HG02840 (cell line): Measurements from ENCODE around the gene TSTD2.
A peak's percentile ranks its signal among the peaks of the same experiment; 100 is the strongest.

ENCODE experiments used
- ATAC-seq: cut with Tn5 transposase; IDR thresholded peaks from one replicate; pipeline ENCODE4 v1.9.1; 2021; ENCODE audit warnings: mild to moderate bottlenecking, moderate library complexity, moderate number of reproducible peaks; ENCODE audit not compliant: unreplicated experiment, low FRiP score

Gene TSTD2

GRCh38 chr9:97632985-97633858 is at the start of gene TSTD2, which contains the start of gene NCBP1:
TSS of gene TSTD2 (minus strand) at chr9:97633368. CDS start at chr9:97627562, 5,806 bp downstream.
TSS of gene NCBP1 (plus strand) at chr9:97633821. CDS start at chr9:97633882, 61 bp downstream.
- peak; percentile 90 for ATAC-seq

- no peak for ATAC-seq
Measured at GRCh38 chr9:97682242-97682641, 49.1 kb upstream of the TSTD2 start.

- no peak for ATAC-seq
Measured at GRCh38 chr9:97675655-97676054, 42.5 kb upstream of the TSTD2 start.

- ATAC-seq: no peak
Measured at GRCh38 chr9:97673922-97674321, 40.8 kb upstream of the TSTD2 start.

GRCh38 chr9:97672403-97672802 is 39.2 kb upstream of the TSTD2 start:
- no peak for ATAC-seq

GRCh38 chr9:97670586-97670985 is 37.4 kb upstream of the TSTD2 start:
- no peak for ATAC-seq

GRCh38 chr9:97668485-97668884 is 35.3 kb upstream of the TSTD2 start:
- ATAC-seq: no peak

- ATAC-seq: no peak
Measured at GRCh38 chr9:97666907-97667686, 33.9 kb upstream of the TSTD2 start.

- ATAC-seq: no peak
Measured at GRCh38 chr9:97665742-97666141, 32.6 kb upstream of the TSTD2 start.

- ATAC-seq: no peak
Measured at GRCh38 chr9:97660847-97661246, 27.7 kb upstream of the TSTD2 start.

GRCh38 chr9:97660340-97660739 is 27.2 kb upstream of the TSTD2 start:
- ATAC-seq: no peak

GRCh38 chr9:97659771-97660170 is 26.6 kb upstream of the TSTD2 start:
- ATAC-seq: no peak

- ATAC-seq: no peak
Measured at GRCh38 chr9:97658707-97659106, 25.5 kb upstream of the TSTD2 start.

- ATAC-seq: no peak
Measured at GRCh38 chr9:97651646-97652045, 18.5 kb upstream of the TSTD2 start.

GRCh38 chr9:97647996-97648395 is 14.8 kb upstream of the TSTD2 start:
- no peak for ATAC-seq

- ATAC-seq: no peak
Measured at GRCh38 chr9:97645720-97646119, 12.6 kb upstream of the TSTD2 start.

GRCh38 chr9:97640325-97640724 is 7.2 kb upstream of the TSTD2 start:
- no peak for ATAC-seq

- no peak for ATAC-seq
Measured at GRCh38 chr9:97638666-97639065, 5.5 kb upstream of the TSTD2 start.

- ATAC-seq: no peak
Measured at GRCh38 chr9:97636903-97637302, 3.7 kb upstream of the TSTD2 start.

- no peak for ATAC-seq
Measured at GRCh38 chr9:97635026-97635425, 1.9 kb upstream of the TSTD2 start.

- no peak for ATAC-seq
Measured at GRCh38 chr9:97633859-97634490, 807 bp upstream of the TSTD2 start.
